A549 (cell line): ENCODE measurements around the gene BLTP3B. TPM values are rescaled to one million over a fixed set of nuclear protein-coding genes. Genes with fewer than 3 reads are reported as not detected.

Source experiments
- ATAC-seq, 2 experiments: fragments of 200-7000 bp in 1 of 2; fragments of >200 bp in 1 of 2; cut with Nextera tagmentation in 1 of 2; cut with Tn5 transposase in 1 of 2; 3 replicates each; pipeline versions ENCODE4 v1.8.0 to v1.9.1; 2018 to 2020; ENCODE audit warnings: mild to moderate bottlenecking in 1 of 2, moderate library complexity in 1 of 2
- CTCF ChIA-PET: fragments of 300-600 bp; sonication (Branson Sonifier 250); formaldehyde crosslinking; extraction: SDS; loops from one replicate; lab custom pipeline; 2021; ENCODE audit warnings: antibody characterized with exemption, inconsistent platforms; lab: Yijun Ruan, JAX
- POLR2A ChIA-PET: fragments of 350-600 bp; formaldehyde crosslinking; extraction: SDS; loops from one replicate; lab custom pipeline; 2021; ENCODE audit warnings: antibody characterized with exemption, inconsistent platforms; lab: Yijun Ruan, JAX
- DNase-seq, 2 experiments: peaks; one replicate each; pipeline versions ENCODE4 v3.0.0 to v3.0.0-alpha.2; 2011 to 2016; ENCODE audit warnings: low read depth in 1 of 2, low spot score in 1 of 2
- FAIRE-seq: peaks from 2 replicates; lab custom pipeline; 2011; peaks lifted over from hg19 to GRCh38; lab: Jason Lieb, UNC
- H3K27ac ChIP-seq, 2 experiments: fragments of >200 bp; sonication (Bioruptor Twin); formaldehyde crosslinking; 3 replicates each; pipeline ENCODE4 v1.5.1; 2016 to 2017
- H3K4me1 ChIP-seq: fragments of >200 bp; sonication (Bioruptor Twin); formaldehyde crosslinking; 3 replicates; pipeline ENCODE4 v1.6.1; 2016
- H3K4me2 ChIP-seq: fragments of >200 bp; sonication (Bioruptor Twin); formaldehyde crosslinking; 3 replicates; pipeline ENCODE4 v1.6.1; 2016
- H3K4me3 ChIP-seq: fragments of >200 bp; sonication (Bioruptor Twin); formaldehyde crosslinking; 3 replicates; pipeline ENCODE4 v1.5.1; 2016
- H3K9me3 ChIP-seq: fragments of >200 bp; sonication (Bioruptor Twin); formaldehyde crosslinking; 3 replicates; pipeline ENCODE4 v1.6.1; 2016
- BCL3 ChIP-seq: fragments of >200 bp; sonication (Bioruptor Twin); formaldehyde crosslinking; IDR thresholded peaks from 3 replicates; pipeline ENCODE4 v1.6.1; 2016
- BHLHE40 ChIP-seq: IDR thresholded peaks from 2 replicates; pipeline ENCODE4 v1.6.1; 2012; ENCODE audit warnings: low read depth, low read length, inconsistent platforms
- CEBPB ChIP-seq, 2 experiments: fragments of >200 bp in 1 of 2; sonication (Bioruptor Twin) in 1 of 2; formaldehyde crosslinking in 1 of 2; IDR thresholded peaks; 2 replicates each; pipeline ENCODE4 v1.6.1; 2012 to 2016
- EHF ChIP-seq: fragments of 250-450 bp; sonication (Bioruptor Pico); IDR thresholded peaks from 2 replicates; pipeline ENCODE4 v1.5.0; 2020; ENCODE audit warnings: mild to moderate bottlenecking
- ELK1 ChIP-seq: fragments of 150-350 bp; IDR thresholded peaks from 2 replicates; pipeline ENCODE4 v1.6.1; 2014; ENCODE audit warnings: low read depth, mild to moderate bottlenecking, low read length
- FOSB ChIP-seq: fragments of 250-450 bp; sonication (Bioruptor Pico); IDR thresholded peaks from 2 replicates; pipeline ENCODE4 v1.5.0; 2020; ENCODE audit warnings: mild to moderate bottlenecking, moderate library complexity
- FOXS1 ChIP-seq: fragments of 250-450 bp; sonication (Bioruptor Pico); IDR thresholded peaks from 2 replicates; pipeline ENCODE4 v1.5.0; 2020; ENCODE audit warnings: mild to moderate bottlenecking, moderate library complexity
- HDAC2 ChIP-seq: fragments of 200-600 bp; sonication (generic); IDR thresholded peaks from 2 replicates; pipeline ENCODE4 v1.6.1; 2016
- HES2 ChIP-seq: fragments of >200 bp; sonication (Bioruptor Twin); formaldehyde crosslinking; IDR thresholded peaks from 2 replicates; pipeline ENCODE4 v1.6.1; 2016
- HEYL ChIP-seq: fragments of 250-450 bp; sonication (Bioruptor Pico); IDR thresholded peaks from 2 replicates; pipeline ENCODE4 v1.8.0; 2021; ENCODE audit warnings: mild to moderate bottlenecking, moderate library complexity
- HMGXB4 ChIP-seq: fragments of 250-450 bp; sonication (Bioruptor Pico); IDR thresholded peaks from 2 replicates; pipeline ENCODE4 v1.5.0; 2021; ENCODE audit warnings: mild to moderate bottlenecking, moderate library complexity, borderline replicate concordance
- KDM1A ChIP-seq: fragments of 200-600 bp; sonication (generic); IDR thresholded peaks from 2 replicates; pipeline ENCODE4 v1.6.1; 2016; ENCODE audit warnings: low read depth, mild to moderate bottlenecking
- KDM5A ChIP-seq: fragments of 200-600 bp; sonication (generic); IDR thresholded peaks from 2 replicates; pipeline ENCODE4 v1.6.1; 2016; ENCODE audit warnings: antibody characterized with exemption, mild to moderate bottlenecking
- MAZ ChIP-seq: fragments of 150-350 bp; IDR thresholded peaks from 2 replicates; pipeline ENCODE4 v1.6.1; 2014; ENCODE audit warnings: antibody characterized with exemption, low read depth, low read length, borderline replicate concordance
- NR3C1 ChIP-seq: fragments of >200 bp; sonication (Bioruptor Twin); formaldehyde crosslinking; IDR thresholded peaks from 3 replicates; pipeline ENCODE4 v1.6.1; 2017
- POLR2AphosphoS2 ChIP-seq: conservative IDR thresholded peaks from 2 replicates; pipeline ENCODE4 v1.6.1; 2012; ENCODE audit warnings: low read length, improper control_type of control experiment, inconsistent platforms
- RNF2 ChIP-seq: fragments of 200-600 bp; sonication (generic); IDR thresholded peaks from 2 replicates; pipeline ENCODE4 v1.6.1; 2016; ENCODE audit warnings: low read depth, mild to moderate bottlenecking, antibody characterized with exemption, moderate library complexity, borderline replicate concordance
- ZNF302 ChIP-seq: fragments of 250-450 bp; sonication (Bioruptor Pico); IDR thresholded peaks from 2 replicates; pipeline ENCODE4 v1.9.0; 2021; ENCODE audit warnings: inconsistent platforms, mild to moderate bottlenecking, moderate library complexity
- WGBS: methylation state at CpG from one replicate; pipeline ENCODE4 v1.1.6; 2017; ENCODE audit errors: missing lambda C conversion rate; 5-methylcytosine and 5-hydroxymethylcytosine counted together
- polyA plus RNA-seq, 4 experiments: library from polyadenylated mRNA; depleted of rRNA in 3 of 4; stranded (reverse); fragments of >200 nt; fragmentation: RNase III in 1 of 4; extraction: RNeasy Plus Mini Kit Qiagen cat#74134 plus additional on column Dnase treatment in 1 of 4; gene quantifications; 2 replicates in 3 of 4; 3 replicates in 1 of 4; pipeline ENCODE4 v1.2.3, GENCODE V29; 2011 to 2017

BLTP3B gene
- polyA plus RNA-seq, 2 of the 4 experiments (the other 2 are of a cell fraction), result 11.2 to 38.8 TPM

- TF ChIP-seq FOSB, result no peak
- peak; percentile 60 to 65; a peak in 3 of 4 replicates for TF ChIP-seq CEBPB (IDR thresholded peaks at IDR 0.05)
- peak; percentile 60; the same call in 1 of the 2 replicates for TF ChIP-seq HES2
- Histone ChIP-seq H3K9me3 (peaks cover 6% of the 10 kb centered on the region; the same call in 1 of the 3 replicates), H3K4me1 (peaks cover 19% of the 10 kb centered on the region), H3K27ac (peak overlapping the region; percentile 33 to 48; a peak in 1 of 6 replicates), H3K4me3 (no peak overlapping the region), H3K4me2 (peak overlapping the region; percentile 54)
- FAIRE-seq (peak; percentile 76), DNase-seq (no peak), ATAC-seq (peak in 1 of 2 experiments; percentile 35; a peak in 3 of 6 replicates)
- 61% methylated on average over 1 of the region's 1 CpG for WGBS
- ChIA-PET POLR2A (no interaction called here), CTCF (interaction anchor here (0.6 to 0.7 kb wide), 3 partner anchors 215 to 408 kb away, joined by 3 to 5 read pairs (median 3); no protein-coding TSS in a partner anchor)
These were observed 14.7 kb downstream of the BLTP3B start for GRCh38 chr12:100127766-100128511.

- H3K9me3 ChIP-seq, result peaks cover 7% of the 10 kb centered on the region; the same call in 2 of the 3 replicates
- no peak for TF ChIP-seq ELK1
- no peak for TF ChIP-seq HEYL (CRISPR knock-in tag)
- TF ChIP-seq FOXS1 (CRISPR knock-in tag), result no peak
- TF ChIP-seq NR3C1, result no peak
- no peak for TF ChIP-seq MAZ
- TF ChIP-seq KDM1A, result no peak
- TF ChIP-seq HMGXB4 (CRISPR knock-in tag), result no peak
- no peak for TF ChIP-seq BCL3
- no peak for TF ChIP-seq HDAC2
- TF ChIP-seq ZNF302 (CRISPR knock-in tag), result no peak
- no peak for TF ChIP-seq POLR2AphosphoS2
- no peak for TF ChIP-seq EHF (CRISPR knock-in tag)
- TF ChIP-seq CEBPB (IDR thresholded peaks at IDR 0.05), result no peak
- TF ChIP-seq KDM5A, result no peak
- no peak for TF ChIP-seq RNF2
- TF ChIP-seq BHLHE40, result no peak
- TF ChIP-seq, all 56 proteins: peak for 0
- ChIA-PET CTCF (interaction anchor here (0.6 to 1.0 kb wide), 3 partner anchors 16 to 311 kb away, joined by 3 to 5 read pairs (median 3); no protein-coding TSS in a partner anchor), POLR2A (no interaction called here)
- DNase-seq, result no peak
- Histone ChIP-seq H3K4me3 (no peak overlapping the region), H3K27ac (no peak overlapping the region), H3K4me2 (no peak overlapping the region), H3K4me1 (peaks cover 11% of the 10 kb centered on the region)
- WGBS, result 90% methylated on average over 8 of the region's 8 CpGs
- no peak for FAIRE-seq
- peak in 1 of 2 experiments; percentile 45; a peak in 3 of 6 replicates for ATAC-seq
These were observed 19.2 kb downstream of the BLTP3B start for GRCh38 chr12:100123316-100124095.
